ENCODE data around the gene AURKB.

The AURKB gene

GRCh38 chr17:8212312-8213180 lies 2.2 kb upstream of the AURKB start:
- no peak for DNase-seq
- Histone ChIP-seq H3K4me3 (ENCODE audit: low read depth, low read length) (no peak overlapping the region), H3K9me3 (ENCODE audit: severe bottlenecking) (no peaks in the 10 kb centered on the region), H3K27me3 (ENCODE audit: insufficient read depth, low read depth, severe bottlenecking) (no peaks in the 10 kb centered on the region), H3K36me3 (peaks cover 24% of the 10 kb centered on the region), H3K27ac (peak overlapping the region; percentile 8)
- TF ChIP-seq, protein P1, sequence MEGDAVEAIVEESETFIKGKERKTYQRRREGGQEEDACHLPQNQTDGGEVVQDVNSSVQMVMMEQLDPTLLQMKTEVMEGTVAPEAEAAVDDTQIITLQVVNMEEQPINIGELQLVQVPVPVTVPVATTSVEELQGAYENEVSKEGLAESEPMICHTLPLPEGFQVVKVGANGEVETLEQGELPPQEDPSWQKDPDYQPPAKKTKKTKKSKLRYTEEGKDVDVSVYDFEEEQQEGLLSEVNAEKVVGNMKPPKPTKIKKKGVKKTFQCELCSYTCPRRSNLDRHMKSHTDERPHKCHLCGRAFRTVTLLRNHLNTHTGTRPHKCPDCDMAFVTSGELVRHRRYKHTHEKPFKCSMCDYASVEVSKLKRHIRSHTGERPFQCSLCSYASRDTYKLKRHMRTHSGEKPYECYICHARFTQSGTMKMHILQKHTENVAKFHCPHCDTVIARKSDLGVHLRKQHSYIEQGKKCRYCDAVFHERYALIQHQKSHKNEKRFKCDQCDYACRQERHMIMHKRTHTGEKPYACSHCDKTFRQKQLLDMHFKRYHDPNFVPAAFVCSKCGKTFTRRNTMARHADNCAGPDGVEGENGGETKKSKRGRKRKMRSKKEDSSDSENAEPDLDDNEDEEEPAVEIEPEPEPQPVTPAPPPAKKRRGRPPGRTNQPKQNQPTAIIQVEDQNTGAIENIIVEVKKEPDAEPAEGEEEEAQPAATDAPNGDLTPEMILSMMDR (IDR thresholded peaks at IDR 0.05; ENCODE audit: low read depth, low read length), result no peak

GRCh38 chr17:8210761-8211458 lies 535 bp upstream of the AURKB start:
- peaks cover 40% of the 10 kb centered on the region for H3K36me3 ChIP-seq
- DNase-seq, result no peak
- TF ChIP-seq, protein P1 (IDR thresholded peaks at IDR 0.05; ENCODE audit: low read depth, low read length), result no peak
- H3K27ac ChIP-seq, result peak overlapping the region; percentile 95
- H3K4me3 ChIP-seq (ENCODE audit: low read depth, low read length), result peak overlapping the region; percentile 78
- no peaks in the 10 kb centered on the region for H3K27me3 ChIP-seq (ENCODE audit: insufficient read depth, low read depth, severe bottlenecking)
- no peaks in the 10 kb centered on the region for H3K9me3 ChIP-seq (ENCODE audit: severe bottlenecking)

- Histone ChIP-seq H3K27me3 (ENCODE audit: insufficient read depth, low read depth, severe bottlenecking) (no peaks in the 10 kb centered on the region), H3K27ac (no peak overlapping the region), H3K4me3 (ENCODE audit: low read depth, low read length) (no peak overlapping the region), H3K36me3 (peaks cover 65% of the 10 kb centered on the region), H3K9me3 (ENCODE audit: severe bottlenecking) (no peaks in the 10 kb centered on the region)
- TF ChIP-seq, protein P1 (IDR thresholded peaks at IDR 0.05; ENCODE audit: low read depth, low read length), result no peak
- no peak for DNase-seq
These were observed 3.8 kb downstream of the AURKB start for GRCh38 chr17:8206536-8206935.

- Histone ChIP-seq H3K27me3 (ENCODE audit: insufficient read depth, low read depth, severe bottlenecking) (no peaks in the 10 kb centered on the region), H3K27ac (no peak overlapping the region), H3K4me3 (ENCODE audit: low read depth, low read length) (no peak overlapping the region), H3K36me3 (peaks cover 69% of the 10 kb centered on the region), H3K9me3 (ENCODE audit: severe bottlenecking) (no peaks in the 10 kb centered on the region)
- TF ChIP-seq, protein P1 (IDR thresholded peaks at IDR 0.05; ENCODE audit: low read depth, low read length), result no peak
- DNase-seq, result no peak
These were observed 5.4 kb downstream of the AURKB start for GRCh38 chr17:8204761-8205555.

DNA sequence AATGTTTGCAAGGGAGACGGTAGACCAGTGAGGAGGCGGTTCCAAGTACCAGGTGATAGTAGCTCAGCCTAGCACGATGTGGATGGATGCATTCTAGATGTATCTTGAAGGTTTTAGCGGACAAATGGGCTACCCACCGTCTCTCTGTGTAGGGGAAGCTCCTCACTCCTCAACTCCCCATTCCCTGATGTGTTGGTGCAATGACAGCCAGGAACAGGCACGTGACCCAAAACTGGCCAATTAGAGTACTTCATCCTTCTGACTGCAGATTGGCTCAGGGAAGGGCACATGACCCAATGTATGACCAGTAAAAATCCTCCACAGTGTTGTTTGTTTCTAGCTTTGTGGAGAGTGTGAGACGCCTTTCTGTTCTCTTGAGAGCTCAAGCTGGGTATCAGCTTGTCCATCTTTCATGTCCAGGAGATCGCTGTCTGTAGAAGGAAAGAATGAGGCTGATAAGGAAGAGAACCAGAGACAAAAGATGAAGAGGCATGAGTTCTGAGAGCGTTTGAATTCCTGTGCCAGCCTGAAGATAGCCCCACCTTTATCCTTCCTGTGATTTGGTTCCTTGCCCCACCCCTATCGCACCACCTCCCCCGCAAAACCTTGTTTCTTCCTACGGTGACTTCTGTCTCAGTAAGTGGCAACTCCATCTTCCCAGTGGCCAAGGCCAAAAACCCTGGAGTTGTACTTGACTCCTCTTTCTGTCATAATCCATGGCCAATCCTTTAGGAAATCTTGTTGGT lies 18.1 kb downstream of the AURKB start:
- no peak for DNase-seq
- H3K4me3 ChIP-seq (ENCODE audit: low read depth, low read length), result no peak overlapping the region
- TF ChIP-seq, protein P1 (IDR thresholded peaks at IDR 0.05; ENCODE audit: low read depth, low read length), result no peak

More for the DNA sequence above, 18.1 kb downstream of the AURKB start:
- H3K27ac ChIP-seq, result no peak overlapping the region
- H3K36me3 ChIP-seq, result no peaks in the 10 kb centered on the region
- no peaks in the 10 kb centered on the region for H3K27me3 ChIP-seq (ENCODE audit: insufficient read depth, low read depth, severe bottlenecking)
- no peaks in the 10 kb centered on the region for H3K9me3 ChIP-seq (ENCODE audit: severe bottlenecking)

All from WERI-Rb-1 (cell line).